ENCODE results near the gene TFB2M. TPM values are rescaled to one million over a fixed set of nuclear protein-coding genes. Genes with fewer than 3 reads are reported as not detected.

The TFB2M gene
- total RNA-seq, 2 donors from 2014 or later = 10.2 to 12.3 TPM

DNA sequence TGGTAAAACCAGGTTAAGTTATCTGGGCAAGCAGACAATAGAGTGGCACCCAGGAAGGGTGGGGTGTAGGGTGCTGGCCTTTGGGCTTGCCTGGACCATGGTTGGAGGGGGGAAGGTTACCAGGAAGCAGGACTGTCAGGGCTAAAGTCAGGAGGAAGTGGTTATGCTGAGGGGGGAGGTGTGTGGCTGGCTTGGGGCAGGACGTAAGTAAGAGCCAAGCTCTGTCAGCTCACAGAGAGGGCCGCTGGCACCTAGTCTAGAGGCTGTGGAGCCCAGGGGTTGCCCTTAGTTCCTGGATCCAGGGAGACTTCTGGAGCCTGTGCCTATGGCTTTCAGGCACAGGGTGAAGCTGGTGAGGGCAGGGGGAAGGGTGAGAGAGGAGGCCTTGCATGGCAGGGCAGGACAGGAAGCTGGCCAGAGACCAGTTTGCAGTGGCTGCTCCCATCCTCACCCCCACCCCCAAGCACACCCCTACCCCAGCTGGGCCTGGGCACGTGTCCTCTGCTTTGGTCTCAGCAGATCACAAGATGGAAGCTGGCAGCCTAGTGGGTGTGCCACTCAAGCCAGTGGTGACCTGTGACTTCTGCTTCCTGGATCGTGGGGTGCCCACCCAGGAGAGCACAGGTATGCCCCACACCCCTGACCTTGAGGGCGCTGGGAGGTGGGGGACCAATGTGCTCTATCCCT, 38.5 kb downstream of the TFB2M start:
- DNase-seq (no peak), ATAC-seq (peak; percentile 69)
- intact Hi-C loops (cut with DNase I, micrococcal nuclease) = no loop called here

DNA sequence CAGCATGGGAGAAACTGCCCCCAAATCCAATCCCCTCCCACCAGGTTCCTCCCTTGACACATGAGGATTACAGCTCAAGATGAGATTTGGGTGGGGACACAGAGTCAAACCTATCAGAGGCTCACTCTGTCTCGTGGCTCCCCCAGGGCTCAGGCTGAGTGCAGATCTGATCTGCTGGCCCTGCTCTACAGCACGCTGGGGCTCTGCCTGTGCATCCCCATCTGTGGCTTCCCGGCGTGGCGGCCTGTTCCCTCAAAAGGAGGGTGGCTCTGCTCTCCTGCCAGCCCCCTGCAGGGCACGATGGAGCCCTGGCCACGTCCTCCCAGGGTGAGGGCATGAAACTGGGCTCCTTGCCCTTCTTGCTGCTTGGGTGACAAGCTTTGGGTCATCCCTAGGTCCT, 39.1 kb downstream of the TFB2M start:
- intact Hi-C loops (cut with DNase I, micrococcal nuclease) = no loop called here
- DNase-seq (no peak), ATAC-seq (no peak)

DNA sequence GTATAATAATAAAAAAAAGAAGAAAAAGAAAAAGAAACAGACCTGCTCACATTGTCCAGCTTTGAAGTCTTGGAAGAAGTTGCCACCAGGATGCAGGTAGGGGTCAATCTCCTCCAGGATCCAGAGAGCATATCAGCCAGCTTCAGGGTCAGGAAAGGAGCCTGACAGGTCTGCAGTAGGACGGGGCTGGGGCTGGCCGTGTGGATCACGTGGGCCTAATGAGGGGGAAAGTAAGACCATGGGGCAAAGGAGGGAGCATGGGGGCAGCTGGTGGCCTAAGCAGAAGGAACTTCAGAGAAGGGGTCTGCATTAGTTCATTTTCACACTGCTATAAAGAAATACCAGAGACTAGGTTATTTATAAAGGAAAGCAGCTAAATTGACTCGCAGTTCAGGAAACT, 39.7 kb downstream of the TFB2M start:
- DNase-seq = no peak
- intact Hi-C loops (cut with DNase I, micrococcal nuclease) = no loop called here
- no peak for ATAC-seq

DNA sequence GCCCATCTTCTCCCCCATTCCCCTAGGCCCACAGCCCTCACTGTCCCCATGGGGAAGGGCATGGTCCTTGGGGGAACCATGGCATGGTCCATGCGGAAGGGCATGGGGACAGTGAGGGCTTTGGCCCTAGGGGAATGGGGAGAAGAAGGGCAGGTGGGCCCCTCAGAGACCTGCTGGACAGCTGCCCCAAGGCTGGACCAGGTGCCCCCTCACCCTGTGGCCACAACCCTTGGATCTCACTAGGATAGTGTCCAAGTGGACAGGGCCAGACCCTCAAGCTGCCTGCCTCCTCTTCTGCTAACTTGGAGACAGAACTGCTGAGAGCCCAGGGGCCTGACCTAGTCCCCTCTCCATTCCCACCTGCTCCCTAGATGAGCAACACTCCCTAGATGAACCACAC, 46.5 kb downstream of the TFB2M start:
- ATAC-seq (no peak), DNase-seq (no peak)
- intact Hi-C loops (cut with DNase I, micrococcal nuclease) = loop anchor here in 1 of 2 donors (10.0 kb wide), 1 partner anchor 175 kb away; no protein-coding TSS in a partner anchor

DNA sequence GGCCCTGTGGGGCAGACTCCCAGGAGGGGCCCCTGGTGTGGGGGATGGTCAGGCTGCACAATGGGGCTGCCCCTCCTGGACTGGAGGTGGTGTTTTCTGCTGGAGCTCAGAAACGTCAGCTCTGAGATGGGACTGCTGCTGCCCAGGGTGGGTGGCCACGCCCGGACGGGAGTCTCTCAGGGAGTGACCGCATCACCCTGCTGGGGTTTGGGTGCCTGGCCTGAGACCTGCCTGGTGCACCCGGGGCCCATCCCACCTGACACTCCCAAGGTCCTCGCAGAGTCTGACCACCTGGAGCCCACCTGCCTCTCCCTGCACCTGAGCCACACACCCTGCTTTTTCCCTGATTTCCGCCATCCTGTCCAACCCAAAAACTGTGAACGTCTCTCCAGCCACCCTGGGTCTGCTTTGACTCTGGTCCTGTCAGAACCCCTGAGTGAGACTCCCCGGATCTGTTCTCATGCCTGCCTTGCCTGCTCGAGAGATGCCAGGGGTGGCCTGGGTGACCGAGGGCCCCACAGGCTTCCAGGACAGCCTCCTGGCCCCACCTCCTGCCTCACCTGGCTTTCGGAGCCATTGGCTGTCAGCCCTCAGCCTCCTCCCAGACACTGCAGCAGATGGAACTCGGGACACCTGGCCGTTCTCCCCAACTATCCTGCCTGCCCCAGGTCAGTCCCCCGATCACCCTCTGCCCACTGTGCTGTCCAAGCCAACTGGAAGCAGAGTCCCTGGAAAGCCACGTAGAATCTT, 47.4 kb downstream of the TFB2M start:
- ATAC-seq (no peak), DNase-seq (no peak)
- intact Hi-C loops (cut with DNase I, micrococcal nuclease) = loop anchor here in 1 of 2 donors (10.0 kb wide), 1 partner anchor 176 kb away; no protein-coding TSS in a partner anchor

DNA sequence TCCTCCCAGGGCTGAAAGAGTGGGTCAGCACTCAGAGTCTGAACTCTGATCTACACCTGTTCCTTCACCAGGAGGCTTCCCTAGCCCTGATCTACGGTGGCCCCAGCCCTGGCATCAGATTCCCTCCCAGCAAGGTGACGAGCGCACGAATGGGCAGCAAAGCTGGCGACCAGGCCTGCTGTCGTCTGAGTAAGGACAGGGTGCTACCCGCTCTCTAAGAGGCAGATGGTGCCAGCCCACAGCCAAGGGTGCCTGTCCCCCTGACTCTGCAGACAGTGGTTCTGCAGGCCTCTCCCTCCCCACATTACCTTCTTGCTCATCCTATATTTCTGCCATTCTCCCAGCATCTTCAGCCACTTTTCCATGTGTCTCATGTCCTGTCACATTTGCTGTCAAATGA, 48.7 kb downstream of the TFB2M start:
- intact Hi-C loops (cut with DNase I, micrococcal nuclease) = loop anchor here in 1 of 2 donors (10.0 kb wide), 1 partner anchor 177 kb away; no protein-coding TSS in a partner anchor
- DNase-seq = no peak

DNA sequence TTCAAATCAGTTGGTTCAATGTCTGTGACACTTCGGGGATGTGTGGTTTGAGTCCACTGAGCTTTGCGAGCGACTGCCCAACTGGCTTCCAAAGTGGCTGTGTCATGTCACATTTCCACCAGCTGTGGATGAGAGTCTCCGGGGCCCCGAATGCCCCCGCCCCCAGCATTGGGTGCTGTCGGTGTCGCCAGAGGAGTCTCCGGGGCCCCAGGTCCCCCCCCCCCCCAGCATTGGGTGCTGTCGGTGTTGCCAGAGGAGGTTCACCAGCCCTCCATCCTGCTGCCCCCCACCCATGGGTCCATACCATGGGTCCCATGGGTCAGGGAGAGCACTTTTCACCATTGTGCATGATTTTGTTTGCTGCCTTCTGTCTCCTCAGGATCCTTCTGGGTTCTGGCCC, 49.9 kb downstream of the TFB2M start:
- ATAC-seq = no peak
- no peak for DNase-seq
- intact Hi-C loops (cut with DNase I, micrococcal nuclease) = loop anchor here in 1 of 2 donors (10.0 kb wide), 1 partner anchor 179 kb away; no protein-coding TSS in a partner anchor

More for the DNA sequence above, 48.7 kb downstream of the TFB2M start:
- no peak for ATAC-seq

DNA sequence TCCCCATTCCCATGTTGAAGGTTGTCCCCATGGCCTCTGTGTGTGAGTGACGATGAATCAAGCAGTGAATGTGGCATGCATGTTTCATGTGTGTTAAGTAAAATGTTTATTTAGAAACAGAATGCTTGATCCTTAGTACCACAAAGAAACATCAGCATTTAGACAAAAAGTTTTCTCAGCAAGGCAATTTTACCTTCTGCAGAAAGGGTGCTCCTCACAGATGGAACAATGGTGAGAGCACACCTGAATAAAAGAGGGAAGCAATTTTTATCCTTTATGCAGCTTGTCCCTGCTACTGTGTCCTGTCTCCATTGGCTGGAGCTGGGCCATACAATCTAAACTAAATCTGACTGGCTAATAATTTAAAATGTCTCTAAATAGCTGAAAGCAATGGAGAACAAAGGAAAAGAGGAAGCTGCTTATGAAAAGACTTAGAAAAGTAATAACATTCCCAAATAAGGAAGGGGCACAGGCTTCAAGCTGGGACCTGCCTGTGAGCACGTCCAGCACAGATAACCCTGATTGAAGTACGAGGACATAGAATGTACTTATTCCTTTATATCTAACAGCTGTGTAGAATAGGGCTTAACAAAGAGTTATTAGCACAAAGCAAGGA, 50.6 kb downstream of the TFB2M start:
- intact Hi-C loops (cut with DNase I, micrococcal nuclease) = loop anchor here in 1 of 2 donors (10.0 kb wide), 1 partner anchor 179 kb away; no protein-coding TSS in a partner anchor
- ATAC-seq (no peak), DNase-seq (no peak)

DNA sequence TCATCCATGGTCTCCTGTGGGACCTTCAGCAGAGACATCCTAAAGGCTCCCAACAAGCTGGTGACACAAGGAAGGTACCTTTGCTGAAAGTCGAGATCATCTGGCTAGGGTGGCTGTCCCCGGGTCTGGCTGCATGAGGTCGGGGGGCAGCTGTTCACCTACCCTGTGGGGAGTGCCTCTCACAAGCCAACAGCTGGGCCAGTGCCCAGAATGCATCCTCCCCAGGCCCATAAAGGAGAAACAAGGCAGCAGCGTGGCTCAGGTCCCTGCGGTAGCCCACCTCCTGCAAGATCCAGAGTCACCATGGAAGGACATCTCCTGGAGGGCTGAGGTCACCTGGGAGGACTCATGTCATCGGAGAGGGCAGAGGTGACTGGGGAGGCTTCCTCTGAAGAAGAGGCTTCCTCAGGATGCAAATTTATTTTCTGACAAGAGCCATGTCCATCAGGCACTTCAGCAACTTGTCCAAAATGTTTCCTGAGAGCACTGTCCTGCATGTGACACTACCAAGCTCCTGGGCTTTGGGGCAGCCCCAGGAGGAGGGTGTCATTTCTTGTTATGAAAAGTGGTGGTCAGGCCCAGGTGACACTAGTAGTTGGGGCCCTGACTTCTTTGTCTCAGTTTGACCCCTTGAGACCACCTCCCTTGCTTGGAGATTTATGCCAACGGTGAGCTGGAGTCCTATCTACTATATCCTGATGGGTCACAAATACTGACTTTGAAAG, 52.3 kb downstream of the TFB2M start:
- DNase-seq (no peak), ATAC-seq (no peak)
- intact Hi-C loops (cut with DNase I, micrococcal nuclease) = loop anchor here in 1 of 2 donors (10.0 kb wide), 1 partner anchor 181 kb away; no protein-coding TSS in a partner anchor

DNA sequence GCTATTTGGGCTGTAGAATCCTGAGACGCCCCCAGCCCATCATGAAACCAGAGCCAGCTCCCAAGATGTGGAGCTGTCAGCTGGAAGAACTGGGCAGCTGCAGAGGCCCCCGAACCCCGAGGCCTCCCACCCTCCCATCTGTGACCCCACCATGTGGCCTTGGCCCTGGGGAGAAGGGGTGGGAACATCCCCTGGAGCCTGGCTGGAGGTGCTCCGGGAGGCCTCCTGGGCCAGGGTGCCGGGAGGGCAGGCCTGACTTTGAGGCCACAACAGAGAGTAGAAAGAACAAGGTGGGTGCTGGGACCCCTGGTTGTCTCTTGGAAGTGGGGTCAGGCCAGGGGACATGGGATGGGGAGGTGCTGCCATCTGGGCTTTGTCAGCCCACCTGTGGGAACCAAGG, 53.0 kb downstream of the TFB2M start:
- no peak for ATAC-seq
- DNase-seq = no peak
- intact Hi-C loops (cut with DNase I, micrococcal nuclease) = loop anchor here in 1 of 2 donors (10.0 kb wide), 1 partner anchor 182 kb away; no protein-coding TSS in a partner anchor

DNA sequence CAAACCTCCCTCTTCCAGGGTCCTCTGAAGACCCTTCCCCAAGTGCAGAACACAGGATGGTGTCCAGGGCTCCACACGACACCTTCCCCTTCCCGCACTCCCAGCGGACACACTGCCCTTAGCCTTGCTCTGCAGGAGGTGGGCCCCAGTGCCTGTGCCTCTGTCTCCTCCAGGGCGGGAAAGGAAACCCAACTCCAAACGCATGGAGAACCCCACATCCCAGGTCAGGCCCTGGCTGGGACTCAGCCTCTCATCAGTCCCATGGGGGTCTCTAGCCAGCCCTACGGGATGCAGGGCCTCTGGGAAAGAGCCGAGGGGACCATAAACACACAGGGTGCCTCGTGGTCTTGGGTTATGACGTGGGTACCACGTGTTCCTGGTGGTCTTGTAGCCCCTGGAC, 53.4 kb downstream of the TFB2M start:
- ATAC-seq = no peak
- intact Hi-C loops (cut with DNase I, micrococcal nuclease) = loop anchor here in 1 of 2 donors (10.0 kb wide), 1 partner anchor 182 kb away; no protein-coding TSS in a partner anchor
- DNase-seq = no peak

DNA sequence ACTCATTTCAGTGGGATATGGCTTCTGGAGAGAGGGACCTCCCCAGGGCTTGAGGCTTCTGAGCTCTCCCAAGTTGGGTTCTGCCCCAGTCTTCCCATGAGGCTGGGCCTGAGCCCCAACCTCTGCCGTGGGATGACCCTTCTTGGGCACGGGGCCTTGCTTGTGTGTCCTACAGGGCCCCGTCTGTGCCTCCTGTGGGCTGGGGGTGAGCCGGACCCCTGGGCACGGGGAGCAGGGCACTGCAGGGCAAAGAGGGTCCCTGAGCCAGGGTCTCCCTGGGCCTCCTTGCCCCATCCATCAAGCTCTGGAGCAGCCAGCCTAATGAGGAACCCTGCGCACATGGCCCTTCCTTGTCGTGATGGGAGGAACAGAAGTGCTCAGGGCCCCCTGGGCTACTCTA, 53.8 kb downstream of the TFB2M start:
- intact Hi-C loops (cut with DNase I, micrococcal nuclease) = loop anchor here in 1 of 2 donors (10.0 kb wide), 1 partner anchor 183 kb away; no protein-coding TSS in a partner anchor
- no peak for ATAC-seq

DNA sequence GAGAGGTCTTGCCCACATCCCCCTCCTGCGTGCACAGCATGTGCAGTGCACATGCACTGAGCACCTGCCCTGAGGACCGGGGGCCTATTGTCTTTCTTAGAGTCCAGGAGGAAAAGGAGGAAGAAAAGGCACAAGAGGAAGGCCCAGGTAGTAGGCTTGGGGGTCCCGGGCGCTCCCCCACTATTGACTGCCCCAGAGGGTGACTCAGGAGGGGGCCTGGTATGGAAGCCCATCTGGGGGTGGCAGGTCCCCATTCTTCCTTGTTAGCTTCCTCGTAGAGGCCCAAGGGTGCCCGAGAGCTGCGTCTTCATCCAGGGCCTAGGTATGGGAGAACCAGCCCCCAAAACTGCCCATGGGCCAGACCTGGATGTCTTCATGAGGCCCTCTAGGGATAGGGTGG, 54.9 kb downstream of the TFB2M start:
- DNase-seq = no peak
- intact Hi-C loops (cut with DNase I, micrococcal nuclease) = loop anchor here in 1 of 2 donors (10.0 kb wide), 1 partner anchor 184 kb away; no protein-coding TSS in a partner anchor
- no peak for ATAC-seq

More for the DNA sequence above, 53.8 kb downstream of the TFB2M start:
- DNase-seq = no peak

DNA sequence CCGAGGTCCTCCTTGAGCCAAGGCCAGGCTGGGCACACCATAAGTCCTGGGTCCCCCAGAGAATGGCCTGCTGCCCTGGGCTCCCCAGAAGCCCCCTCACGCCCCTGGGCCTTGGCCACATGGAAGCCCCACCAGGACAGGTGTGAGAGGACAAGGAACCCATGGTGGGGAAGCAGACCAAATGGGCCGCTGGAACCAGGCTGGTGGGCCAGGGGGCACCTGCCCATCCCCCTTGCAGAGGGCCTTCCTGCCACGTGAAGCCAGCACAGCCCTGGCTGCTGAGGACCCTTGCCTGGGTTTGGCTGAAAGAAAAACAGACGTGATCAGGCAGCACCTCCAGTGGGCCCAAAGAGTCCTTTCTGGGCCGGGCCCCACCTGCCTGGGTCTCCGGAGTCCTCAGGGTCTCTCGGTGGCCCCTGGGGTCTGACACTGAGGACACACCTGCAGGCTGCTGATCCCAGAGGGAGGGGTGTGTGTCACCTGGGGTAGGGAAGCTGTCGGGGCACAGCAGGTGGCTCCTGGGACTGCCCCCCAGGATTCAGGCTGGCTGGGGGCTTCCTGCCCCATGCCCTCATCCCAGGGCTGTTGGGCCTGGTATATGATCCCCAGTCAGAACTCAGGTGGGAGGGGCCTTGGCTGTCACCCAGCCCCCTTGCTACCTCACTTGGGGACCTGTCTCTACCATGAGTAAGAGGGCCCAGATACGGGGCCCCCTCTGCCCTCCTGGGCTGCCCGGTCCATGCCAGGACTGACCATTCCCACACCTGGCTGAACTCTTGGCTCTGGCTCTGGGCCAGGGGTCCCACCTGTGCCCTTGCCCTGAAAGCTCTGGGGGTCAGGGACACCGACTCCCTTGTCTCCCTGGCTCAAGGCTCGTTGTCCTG, 55.7 kb downstream of the TFB2M start:
- intact Hi-C loops (cut with DNase I, micrococcal nuclease) = loop anchor here in 1 of 2 donors (10.0 kb wide), 1 partner anchor 184 kb away; no protein-coding TSS in a partner anchor
- ATAC-seq (no peak), DNase-seq (no peak)

DNA sequence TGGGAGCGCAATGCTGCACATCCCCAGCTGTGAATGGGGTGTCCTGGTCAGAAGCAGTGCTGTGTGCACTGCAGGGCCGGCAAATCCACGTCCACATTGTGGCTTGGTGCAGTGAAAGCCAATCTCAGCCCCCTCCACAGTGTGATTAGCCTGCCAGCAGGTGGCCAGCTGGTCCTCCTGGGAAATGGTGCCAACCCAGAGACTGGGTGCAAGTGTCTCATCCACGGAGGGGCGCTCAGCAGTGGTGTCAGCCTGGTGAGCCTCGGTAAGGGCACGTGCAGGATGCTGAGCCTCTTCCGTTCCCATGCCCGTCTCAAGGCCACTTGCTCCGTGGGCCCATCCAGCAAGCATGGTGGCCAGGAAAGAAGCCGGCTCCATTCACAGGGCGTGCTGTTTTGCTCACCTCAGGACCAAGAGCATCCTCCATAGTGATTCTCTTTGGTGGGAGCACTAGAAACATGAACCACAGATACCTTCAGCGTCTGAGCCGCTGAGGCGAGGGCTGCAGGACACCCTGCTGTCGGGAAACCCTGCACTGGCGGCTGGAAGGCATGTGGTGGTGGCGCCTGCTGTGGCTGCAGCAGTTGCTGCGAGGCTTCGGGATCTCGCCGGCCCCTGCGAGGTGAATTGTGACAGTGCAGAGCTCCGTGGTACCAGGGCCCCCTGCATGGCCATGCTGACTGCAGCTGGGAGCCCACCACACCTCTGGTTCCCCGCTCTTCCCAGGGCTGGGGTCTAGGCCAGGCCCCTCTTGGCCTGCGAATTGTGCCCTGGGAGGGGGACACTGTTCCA, 57.0 kb downstream of the TFB2M start:
- DNase-seq (no peak), ATAC-seq (no peak)
- intact Hi-C loops (cut with DNase I, micrococcal nuclease) = no loop called here

DNA sequence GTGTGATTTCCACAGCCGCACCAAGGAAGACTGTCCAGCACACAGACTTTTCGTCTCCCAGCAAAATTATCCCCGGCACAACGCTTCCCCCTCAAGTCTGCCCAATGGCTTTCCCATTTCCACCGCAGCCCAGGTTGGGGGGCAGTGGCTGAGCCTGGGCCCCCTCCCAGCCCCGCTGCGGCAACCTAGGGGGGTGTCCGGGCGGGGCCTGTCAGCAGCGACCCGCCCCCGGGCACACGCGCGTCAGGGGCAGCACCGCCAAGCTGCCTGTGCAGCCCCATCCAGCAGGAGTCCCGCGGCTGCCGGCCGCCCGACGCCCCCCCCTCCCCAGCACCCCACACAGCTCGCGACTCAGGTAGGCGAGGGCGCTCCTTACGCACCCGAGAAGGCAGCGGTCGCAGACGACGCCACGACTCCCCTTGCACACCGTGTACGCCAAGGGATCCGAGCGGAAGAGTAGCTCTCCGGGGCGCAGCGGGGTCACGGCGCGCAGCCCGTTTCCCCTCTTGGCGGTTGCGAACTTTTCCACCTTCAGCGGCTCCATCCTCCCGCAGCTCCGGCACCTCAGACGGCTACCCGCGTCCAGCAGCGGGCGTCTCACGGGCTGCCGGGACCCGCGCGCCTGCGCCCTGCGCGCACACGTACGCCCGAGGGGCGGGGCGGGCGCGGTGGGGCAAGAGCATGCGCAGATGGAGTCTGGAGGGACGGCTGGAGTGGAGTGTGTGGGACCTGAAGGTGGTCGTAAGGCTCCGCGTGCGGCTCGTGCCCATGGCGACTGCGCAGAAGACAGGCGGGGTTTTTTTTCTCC, 59.2 kb downstream of the TFB2M start, which contains the start of gene SMYD3:
Gene SMYD3, minus strand, starts transcription at position 606 of the 808 bp plus-strand sequence.
- intact Hi-C loops (cut with DNase I, micrococcal nuclease) = no loop called here
- DNase-seq (peak; percentile 72 to 85), ATAC-seq (peak; percentile 98)

All from left colon (tissue), 2 donors.